Ishikawa (cell line): Measurements from ENCODE around the gene SLC10A7.

Experiments
- CEBPB ChIP-seq: IDR thresholded peaks from 2 replicates; pipeline ENCODE4 v1.6.1; 2012
- CREB1 ChIP-seq: IDR thresholded peaks from 2 replicates; pipeline ENCODE4 v1.6.1; 2012; ENCODE audit warnings: low read depth
- EGR1 ChIP-seq: IDR thresholded peaks from 2 replicates; pipeline ENCODE4 v1.6.1; 2012
- EP300 ChIP-seq: IDR thresholded peaks from 2 replicates; pipeline ENCODE4 v1.6.1; 2012; ENCODE audit warnings: borderline replicate concordance
- FOXM1 ChIP-seq: IDR thresholded peaks from 2 replicates; pipeline ENCODE4 v1.6.1; 2012; ENCODE audit warnings: low read depth, borderline replicate concordance
- NFIC ChIP-seq: IDR thresholded peaks from 2 replicates; pipeline ENCODE4 v1.6.1; 2012
- RAD21 ChIP-seq: IDR thresholded peaks from 2 replicates; pipeline ENCODE4 v1.6.1; 2012; ENCODE audit warnings: low read depth
- TAF1 ChIP-seq: IDR thresholded peaks from 2 replicates; pipeline ENCODE4 v1.6.1; 2012; ENCODE audit warnings: low read depth, mild to moderate bottlenecking
- TCF12 ChIP-seq: IDR thresholded peaks from 2 replicates; pipeline ENCODE4 v1.6.1; 2012; ENCODE audit warnings: low read depth
- TEAD4 ChIP-seq: IDR thresholded peaks from 2 replicates; pipeline ENCODE4 v1.6.1; 2012
- YY1 ChIP-seq: IDR thresholded peaks from 2 replicates; pipeline ENCODE4 v1.6.1; 2012; ENCODE audit warnings: low read depth
- ZBTB7A ChIP-seq: IDR thresholded peaks from 2 replicates; pipeline ENCODE4 v1.6.1; 2012; ENCODE audit warnings: low read depth
- TF ChIP-seq, protein P1 (sequence below): IDR thresholded peaks from 2 replicates; pipeline ENCODE4 v1.6.1; 2012
- TF ChIP-seq, protein P2 (sequence below): IDR thresholded peaks from 2 replicates; pipeline ENCODE4 v1.6.1; 2012
- TF ChIP-seq, protein P3 (sequence below): IDR thresholded peaks from 2 replicates; pipeline ENCODE4 v1.6.1; 2012; ENCODE audit warnings: low read depth, mild to moderate bottlenecking

SLC10A7 gene

DNA sequence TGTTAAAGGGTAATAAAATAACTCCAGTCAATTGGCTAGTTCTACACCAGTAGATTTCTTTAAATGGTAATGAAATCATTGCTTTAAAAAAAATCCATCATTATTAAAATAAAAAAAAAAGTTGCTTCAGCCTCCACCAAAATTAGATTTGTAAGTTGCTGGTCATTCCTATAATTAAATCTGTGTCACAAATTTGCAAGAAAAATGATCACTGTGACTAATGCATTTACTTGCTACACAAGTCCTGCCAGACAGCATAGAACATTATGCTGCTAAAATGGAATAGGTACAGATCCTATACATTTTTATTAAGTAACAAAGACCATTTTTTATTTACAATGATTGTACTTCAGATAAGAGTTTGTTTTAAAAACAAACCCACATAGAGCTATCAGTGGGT lies 85.8 kb downstream of the SLC10A7 start:
- TF ChIP-seq NFIC: no peak
- TF ChIP-seq YY1: no peak
- no peak for TF ChIP-seq CREB1
- TF ChIP-seq FOXM1: no peak

DNA sequence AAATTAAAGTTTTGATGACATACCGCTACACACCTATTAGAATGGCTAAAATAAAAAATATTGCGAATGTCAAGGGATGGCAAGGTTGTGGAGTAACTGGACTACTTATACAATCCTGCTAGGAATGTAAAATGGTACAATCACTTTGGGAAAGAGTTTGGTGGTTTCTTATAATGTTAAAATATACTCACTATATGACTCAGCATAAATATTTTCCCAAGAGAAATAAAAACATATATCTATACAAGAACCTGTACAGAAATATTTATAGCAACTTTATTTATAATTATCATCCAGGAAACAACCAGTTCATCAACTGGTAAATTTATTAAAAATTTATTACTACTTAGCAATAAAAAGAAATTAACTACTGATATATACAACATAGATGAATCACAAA lies 89.7 kb downstream of the SLC10A7 start:
- TF ChIP-seq TCF12 (no peak), EP300 (no peak), CREB1 (no peak), TAF1 (no peak), YY1 (no peak), RAD21 (no peak), CEBPB (no peak), TEAD4 (no peak), ZBTB7A (no peak), EGR1 (no peak), FOXM1 (no peak)
- TF ChIP-seq, protein P1, sequence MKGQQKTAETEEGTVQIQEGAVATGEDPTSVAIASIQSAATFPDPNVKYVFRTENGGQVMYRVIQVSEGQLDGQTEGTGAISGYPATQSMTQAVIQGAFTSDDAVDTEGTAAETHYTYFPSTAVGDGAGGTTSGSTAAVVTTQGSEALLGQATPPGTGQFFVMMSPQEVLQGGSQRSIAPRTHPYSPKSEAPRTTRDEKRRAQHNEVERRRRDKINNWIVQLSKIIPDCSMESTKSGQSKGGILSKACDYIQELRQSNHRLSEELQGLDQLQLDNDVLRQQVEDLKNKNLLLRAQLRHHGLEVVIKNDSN: no peak
- TF ChIP-seq, protein P2, sequence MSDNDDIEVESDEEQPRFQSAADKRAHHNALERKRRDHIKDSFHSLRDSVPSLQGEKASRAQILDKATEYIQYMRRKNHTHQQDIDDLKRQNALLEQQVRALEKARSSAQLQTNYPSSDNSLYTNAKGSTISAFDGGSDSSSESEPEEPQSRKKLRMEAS: no peak
- TF ChIP-seq, protein P3, sequence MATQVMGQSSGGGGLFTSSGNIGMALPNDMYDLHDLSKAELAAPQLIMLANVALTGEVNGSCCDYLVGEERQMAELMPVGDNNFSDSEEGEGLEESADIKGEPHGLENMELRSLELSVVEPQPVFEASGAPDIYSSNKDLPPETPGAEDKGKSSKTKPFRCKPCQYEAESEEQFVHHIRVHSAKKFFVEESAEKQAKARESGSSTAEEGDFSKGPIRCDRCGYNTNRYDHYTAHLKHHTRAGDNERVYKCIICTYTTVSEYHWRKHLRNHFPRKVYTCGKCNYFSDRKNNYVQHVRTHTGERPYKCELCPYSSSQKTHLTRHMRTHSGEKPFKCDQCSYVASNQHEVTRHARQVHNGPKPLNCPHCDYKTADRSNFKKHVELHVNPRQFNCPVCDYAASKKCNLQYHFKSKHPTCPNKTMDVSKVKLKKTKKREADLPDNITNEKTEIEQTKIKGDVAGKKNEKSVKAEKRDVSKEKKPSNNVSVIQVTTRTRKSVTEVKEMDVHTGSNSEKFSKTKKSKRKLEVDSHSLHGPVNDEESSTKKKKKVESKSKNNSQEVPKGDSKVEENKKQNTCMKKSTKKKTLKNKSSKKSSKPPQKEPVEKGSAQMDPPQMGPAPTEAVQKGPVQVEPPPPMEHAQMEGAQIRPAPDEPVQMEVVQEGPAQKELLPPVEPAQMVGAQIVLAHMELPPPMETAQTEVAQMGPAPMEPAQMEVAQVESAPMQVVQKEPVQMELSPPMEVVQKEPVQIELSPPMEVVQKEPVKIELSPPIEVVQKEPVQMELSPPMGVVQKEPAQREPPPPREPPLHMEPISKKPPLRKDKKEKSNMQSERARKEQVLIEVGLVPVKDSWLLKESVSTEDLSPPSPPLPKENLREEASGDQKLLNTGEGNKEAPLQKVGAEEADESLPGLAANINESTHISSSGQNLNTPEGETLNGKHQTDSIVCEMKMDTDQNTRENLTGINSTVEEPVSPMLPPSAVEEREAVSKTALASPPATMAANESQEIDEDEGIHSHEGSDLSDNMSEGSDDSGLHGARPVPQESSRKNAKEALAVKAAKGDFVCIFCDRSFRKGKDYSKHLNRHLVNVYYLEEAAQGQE: no peak

DNA sequence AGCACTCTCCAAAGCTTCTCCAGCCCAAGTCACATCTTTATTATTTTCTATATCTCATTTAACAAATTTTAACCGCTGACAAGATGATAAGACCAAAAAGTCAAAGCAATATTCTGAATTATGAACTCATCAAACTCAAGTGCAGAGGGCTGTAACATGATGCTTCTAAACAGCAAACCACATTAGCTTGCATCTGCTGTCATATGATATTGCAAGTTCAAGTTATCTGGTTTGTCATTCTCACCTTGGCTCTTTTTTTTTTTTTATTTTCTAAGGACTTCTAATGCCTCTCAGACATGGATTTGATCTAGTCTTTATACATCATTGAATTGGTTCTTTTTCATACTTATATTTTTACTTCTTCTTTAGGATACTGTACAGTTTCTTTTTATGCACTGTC lies 93.4 kb downstream of the SLC10A7 start:
- TF ChIP-seq EGR1 (no peak), NFIC (no peak), TEAD4 (no peak), FOXM1 (no peak), CREB1 (no peak), TAF1 (no peak), CEBPB (no peak), YY1 (no peak), TCF12 (no peak)
- TF ChIP-seq, protein P3: no peak
- TF ChIP-seq, protein P2: no peak
- TF ChIP-seq, protein P1: no peak

DNA sequence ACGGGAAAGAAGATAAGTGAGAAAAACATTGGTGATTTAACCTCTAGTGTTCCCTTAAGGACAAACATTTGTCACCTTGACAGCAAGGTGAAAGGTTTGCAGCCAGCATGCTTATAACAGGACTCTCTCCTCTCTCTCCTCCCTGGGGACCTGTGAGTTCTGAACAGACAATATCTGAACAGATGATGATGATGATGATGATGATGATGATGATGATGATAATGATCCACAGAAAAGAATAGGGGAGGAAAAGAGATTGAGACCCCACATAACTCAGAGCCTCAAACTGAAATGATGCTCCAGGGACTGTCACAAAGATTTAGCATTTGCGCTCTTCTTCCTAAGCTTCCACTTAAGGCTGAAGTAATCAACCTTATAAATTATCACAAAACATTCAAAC lies 103.9 kb downstream of the SLC10A7 start:
- TF ChIP-seq, protein P1: no peak
- TF ChIP-seq RAD21 (no peak), CEBPB (no peak), FOXM1 (no peak), TAF1 (no peak)
- TF ChIP-seq, protein P3: no peak
- TF ChIP-seq, protein P2: no peak

DNA sequence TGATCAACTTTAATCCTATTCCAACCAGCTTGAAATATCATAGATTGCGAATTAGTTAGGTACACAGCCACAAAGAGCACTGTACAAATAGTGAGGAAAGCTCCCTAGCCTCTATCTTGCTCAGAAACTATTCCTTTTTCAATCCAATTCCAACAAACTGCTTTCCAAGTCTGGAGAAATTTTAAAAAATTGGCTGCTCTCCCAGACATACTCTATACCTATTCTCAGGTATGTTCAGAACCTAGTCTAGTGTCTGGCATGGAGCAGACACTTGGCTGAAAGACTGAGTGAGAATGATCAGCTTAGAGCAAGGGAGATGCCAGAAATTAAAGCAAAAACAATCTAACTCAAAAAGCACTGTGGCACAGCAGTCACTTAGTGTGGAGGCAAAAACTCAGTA lies 105.9 kb downstream of the SLC10A7 start:
- TF ChIP-seq TAF1 (no peak), FOXM1 (no peak), YY1 (no peak), NFIC (no peak), CEBPB (no peak), TCF12 (no peak), EGR1 (no peak), RAD21 (no peak), CREB1 (no peak), EP300 (no peak), ZBTB7A (no peak), TEAD4 (no peak)
- TF ChIP-seq, protein P3: no peak
- TF ChIP-seq, protein P1: no peak
- TF ChIP-seq, protein P2: no peak
